NCI-H187 treated with DMSO at 0.1 percent for 48 hours (cell line): ENCODE results near the gene UCKL1.

Source experiments
- DNase-seq: peaks from one replicate; lab custom pipeline; 2025; lab: John Stamatoyannopoulos, UW

UCKL1 gene

GRCh38 chr20:63958964-63959698 is 2.9 kb upstream of the UCKL1 start:
- no peak for DNase-seq

GRCh38 chr20:63958471-63958870 is 2.3 kb upstream of the UCKL1 start:
- DNase-seq: no peak

GRCh38 chr20:63957690-63958441 is 1.6 kb upstream of the UCKL1 start:
- peak; percentile 36 for DNase-seq

- DNase-seq: peak; percentile 48
Measured at GRCh38 chr20:63957004-63957689, 931 bp upstream of the UCKL1 start.

GRCh38 chr20:63956664-63957003 is 418 bp upstream of the UCKL1 start:
- DNase-seq: no peak

DNA sequence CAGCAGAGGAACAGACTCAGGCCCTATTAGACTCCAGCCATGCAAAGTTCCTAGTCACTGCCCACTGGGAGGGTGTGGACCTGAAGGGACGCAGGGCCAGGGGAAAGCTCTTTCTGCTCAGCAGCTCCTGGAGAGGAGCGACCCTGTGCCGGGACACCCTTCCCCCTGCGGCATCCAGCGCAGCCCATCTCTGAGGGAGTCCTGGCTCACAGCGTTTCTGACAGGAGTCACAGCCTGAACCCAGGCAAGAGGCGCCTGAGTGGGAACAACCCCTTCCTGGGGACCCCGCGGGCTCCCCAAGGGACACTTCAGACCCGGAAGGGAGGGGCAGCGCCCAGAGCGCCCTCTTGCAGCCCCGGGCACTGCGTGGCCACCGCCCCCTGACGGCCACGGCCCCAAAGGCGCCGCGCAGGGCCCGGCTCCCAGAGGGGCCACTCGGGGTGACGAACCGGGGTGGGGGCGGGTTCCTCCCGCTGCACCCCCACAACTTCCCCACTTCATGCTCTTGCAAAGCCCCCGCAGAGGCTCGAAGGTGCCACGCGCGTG is 862 bp downstream of the UCKL1 start:
- no peak for DNase-seq

GRCh38 chr20:63953764-63954429 is 2.3 kb downstream of the UCKL1 start:
- DNase-seq: no peak

DNA sequence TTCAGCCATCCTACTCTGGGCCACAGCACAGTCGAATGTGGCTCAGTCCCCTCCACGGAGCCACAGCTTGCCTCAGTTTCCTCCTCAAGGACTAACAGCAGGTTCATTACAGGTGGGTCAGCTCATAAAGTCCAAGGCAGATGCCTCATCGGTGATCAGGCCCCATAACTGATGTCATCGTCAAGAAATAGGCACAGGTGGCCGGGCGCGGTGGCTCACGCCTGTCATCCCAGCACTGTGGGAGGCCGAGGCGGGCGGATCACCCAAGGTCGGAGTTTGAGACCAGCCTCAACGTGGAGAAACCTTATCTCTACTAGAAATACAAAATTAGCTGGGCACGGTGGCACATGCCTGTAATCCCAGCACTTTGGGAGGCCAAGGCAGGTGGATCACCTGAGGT is 3.4 kb downstream of the UCKL1 start:
- no peak for DNase-seq

DNA sequence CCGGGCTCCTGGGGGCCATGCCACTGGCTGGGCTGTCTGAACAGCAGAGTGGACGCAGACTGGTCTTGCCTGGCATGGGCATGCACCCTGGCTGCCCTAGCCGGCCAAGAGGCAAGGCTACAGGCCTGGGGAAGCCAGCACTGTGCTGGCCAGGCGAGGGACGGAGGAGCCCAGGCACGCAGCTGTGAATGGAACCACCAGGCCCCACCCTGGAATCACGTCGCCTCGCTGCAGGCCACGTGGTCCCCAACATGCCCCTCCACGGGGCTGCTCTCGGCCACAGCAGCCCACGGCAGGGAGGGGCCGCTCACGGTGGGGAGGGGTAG is 4.0 kb downstream of the UCKL1 start:
- DNase-seq: no peak

GRCh38 chr20:63951398-63952209 is 4.6 kb downstream of the UCKL1 start:
- no peak for DNase-seq

- DNase-seq: no peak
Measured at GRCh38 chr20:63950701-63951397, 5.4 kb downstream of the UCKL1 start.

DNA sequence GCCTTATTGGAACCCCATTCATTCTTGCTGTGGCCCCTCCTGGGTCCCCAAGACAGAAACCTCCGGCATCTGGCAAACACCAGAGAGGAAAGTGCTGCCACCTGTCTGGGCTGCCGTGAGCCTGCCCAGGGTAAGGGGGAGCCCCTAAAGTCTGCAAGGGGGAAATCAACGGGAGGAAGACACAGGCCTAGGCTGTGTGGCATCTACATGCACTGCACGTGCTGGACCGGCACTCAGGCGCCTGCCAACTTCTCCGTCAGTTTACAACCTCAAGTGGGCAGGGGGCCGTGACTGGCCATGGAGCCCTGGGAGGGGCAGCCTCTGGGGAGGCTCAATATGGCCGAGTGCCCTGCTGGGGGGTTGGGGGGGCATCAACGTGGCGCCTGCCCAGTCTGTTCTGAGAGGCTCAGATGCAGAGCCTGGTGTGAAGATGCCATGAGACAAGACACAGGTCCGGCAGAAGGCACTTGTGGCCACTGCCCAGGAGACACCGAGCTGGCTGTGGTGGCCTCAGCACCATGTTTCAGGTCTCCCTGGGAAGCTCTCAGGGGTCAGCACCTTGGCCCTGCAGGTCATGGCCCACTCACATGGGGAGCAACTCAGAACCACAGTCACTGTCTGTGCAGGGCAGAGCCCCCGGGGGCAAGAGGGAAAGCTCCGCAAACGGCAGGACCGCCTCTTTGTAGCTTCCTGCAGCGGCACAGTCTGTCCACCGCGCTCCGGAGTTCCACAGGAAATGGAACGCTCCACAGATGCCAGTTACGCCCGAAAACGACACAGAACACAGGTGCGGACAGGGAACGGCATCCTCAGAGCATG is 8.4 kb downstream of the UCKL1 start:
- DNase-seq: no peak

GRCh38 chr20:63946986-63947637 is 9.1 kb downstream of the UCKL1 start:
- DNase-seq: no peak

GRCh38 chr20:63945921-63946920 is 10.0 kb downstream of the UCKL1 start:
- DNase-seq: no peak

- no peak for DNase-seq
Measured at GRCh38 chr20:63945031-63945658, 11.1 kb downstream of the UCKL1 start.

- DNase-seq: no peak
Measured at GRCh38 chr20:63944078-63944941, 11.9 kb downstream of the UCKL1 start.

DNA sequence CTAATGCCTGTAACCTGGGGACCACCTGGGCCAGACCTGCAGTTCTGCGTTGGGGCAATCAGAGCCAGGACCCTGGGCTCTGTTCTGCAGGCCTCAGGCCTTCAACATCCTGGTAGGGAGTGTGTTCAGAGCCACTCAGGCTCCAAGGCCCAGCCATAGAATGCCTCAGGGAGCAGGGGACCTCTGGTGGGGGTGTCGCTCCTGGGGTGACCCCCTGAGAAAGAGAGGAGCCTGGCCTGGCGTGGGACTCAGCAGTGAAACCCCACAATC is 12.5 kb downstream of the UCKL1 start:
- no peak for DNase-seq
